ENCODE measurements around the gene SLC8A2.

SLC8A2 gene

DNA sequence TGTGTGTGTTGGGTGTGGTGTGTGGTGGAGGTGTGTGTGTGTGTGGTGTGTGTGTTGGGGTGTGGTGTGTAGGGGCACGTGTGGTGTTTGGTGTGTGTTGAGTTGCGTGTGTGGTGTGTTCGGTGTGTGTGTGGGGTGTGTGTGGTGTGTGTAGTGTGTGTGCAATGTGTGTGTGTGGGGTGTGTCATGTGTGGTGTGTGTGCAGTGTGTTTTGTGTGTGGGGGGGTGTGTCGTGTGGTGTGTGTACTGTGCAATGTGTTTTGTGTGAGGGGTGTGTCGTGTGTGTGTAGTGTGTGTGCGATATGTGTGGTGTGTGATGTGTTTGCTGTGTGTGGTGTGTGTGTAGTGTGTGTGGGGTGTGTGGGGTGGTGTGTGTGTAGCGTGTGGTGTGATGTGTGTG, 18.3 kb upstream of the SLC8A2 start:
- no peak overlapping the region; the same call in 1 of the 2 replicates for H3K27ac ChIP-seq
- TF ChIP-seq, protein P1, sequence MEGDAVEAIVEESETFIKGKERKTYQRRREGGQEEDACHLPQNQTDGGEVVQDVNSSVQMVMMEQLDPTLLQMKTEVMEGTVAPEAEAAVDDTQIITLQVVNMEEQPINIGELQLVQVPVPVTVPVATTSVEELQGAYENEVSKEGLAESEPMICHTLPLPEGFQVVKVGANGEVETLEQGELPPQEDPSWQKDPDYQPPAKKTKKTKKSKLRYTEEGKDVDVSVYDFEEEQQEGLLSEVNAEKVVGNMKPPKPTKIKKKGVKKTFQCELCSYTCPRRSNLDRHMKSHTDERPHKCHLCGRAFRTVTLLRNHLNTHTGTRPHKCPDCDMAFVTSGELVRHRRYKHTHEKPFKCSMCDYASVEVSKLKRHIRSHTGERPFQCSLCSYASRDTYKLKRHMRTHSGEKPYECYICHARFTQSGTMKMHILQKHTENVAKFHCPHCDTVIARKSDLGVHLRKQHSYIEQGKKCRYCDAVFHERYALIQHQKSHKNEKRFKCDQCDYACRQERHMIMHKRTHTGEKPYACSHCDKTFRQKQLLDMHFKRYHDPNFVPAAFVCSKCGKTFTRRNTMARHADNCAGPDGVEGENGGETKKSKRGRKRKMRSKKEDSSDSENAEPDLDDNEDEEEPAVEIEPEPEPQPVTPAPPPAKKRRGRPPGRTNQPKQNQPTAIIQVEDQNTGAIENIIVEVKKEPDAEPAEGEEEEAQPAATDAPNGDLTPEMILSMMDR (conservative IDR thresholded peaks at IDR 0.05): no peak

DNA sequence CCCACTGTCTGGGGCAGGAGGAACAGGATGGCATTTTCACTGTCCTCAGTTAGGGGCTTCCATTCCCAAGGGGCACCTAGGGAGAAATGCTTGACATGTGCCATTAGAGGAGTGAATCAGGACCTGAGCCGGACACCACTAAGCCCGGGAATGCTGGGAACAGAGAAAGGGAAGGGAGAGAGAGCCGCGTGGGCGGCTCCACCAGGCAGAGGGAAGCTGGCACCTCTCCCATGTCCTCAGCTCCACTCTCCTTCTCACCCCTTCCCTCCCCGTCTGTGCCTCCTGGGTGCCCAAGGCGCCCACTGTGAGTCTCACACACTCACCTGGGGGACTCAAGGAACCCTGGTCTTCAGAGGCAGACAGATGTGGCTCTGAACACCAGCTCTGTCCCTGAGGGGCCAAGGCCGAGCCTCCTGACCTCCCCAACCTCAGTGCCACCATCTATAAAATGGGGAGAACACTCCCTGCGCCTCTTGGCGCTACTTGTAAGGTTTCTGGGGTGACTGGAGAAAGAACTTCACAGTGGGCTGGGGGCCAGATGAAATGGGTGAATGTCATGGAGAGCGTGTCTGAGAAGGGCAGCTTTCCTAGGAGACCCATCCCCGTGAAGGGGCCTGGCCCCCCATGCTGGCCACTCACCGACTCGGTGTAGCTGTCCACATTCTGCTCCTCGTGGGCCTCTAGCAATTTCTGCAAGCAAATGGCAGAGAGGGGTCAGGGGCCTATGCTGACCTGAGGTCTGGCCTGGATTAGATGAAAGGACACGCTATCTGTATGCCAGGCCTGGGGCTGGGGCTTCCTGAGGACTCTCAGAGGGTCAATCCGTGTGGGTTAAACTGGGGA, 17.6 kb upstream of the SLC8A2 start:
- TF ChIP-seq, protein P1 (conservative IDR thresholded peaks at IDR 0.05): no peak
- H3K27ac ChIP-seq: peak overlapping the region; percentile 7; the same call in 1 of the 2 replicates

DNA sequence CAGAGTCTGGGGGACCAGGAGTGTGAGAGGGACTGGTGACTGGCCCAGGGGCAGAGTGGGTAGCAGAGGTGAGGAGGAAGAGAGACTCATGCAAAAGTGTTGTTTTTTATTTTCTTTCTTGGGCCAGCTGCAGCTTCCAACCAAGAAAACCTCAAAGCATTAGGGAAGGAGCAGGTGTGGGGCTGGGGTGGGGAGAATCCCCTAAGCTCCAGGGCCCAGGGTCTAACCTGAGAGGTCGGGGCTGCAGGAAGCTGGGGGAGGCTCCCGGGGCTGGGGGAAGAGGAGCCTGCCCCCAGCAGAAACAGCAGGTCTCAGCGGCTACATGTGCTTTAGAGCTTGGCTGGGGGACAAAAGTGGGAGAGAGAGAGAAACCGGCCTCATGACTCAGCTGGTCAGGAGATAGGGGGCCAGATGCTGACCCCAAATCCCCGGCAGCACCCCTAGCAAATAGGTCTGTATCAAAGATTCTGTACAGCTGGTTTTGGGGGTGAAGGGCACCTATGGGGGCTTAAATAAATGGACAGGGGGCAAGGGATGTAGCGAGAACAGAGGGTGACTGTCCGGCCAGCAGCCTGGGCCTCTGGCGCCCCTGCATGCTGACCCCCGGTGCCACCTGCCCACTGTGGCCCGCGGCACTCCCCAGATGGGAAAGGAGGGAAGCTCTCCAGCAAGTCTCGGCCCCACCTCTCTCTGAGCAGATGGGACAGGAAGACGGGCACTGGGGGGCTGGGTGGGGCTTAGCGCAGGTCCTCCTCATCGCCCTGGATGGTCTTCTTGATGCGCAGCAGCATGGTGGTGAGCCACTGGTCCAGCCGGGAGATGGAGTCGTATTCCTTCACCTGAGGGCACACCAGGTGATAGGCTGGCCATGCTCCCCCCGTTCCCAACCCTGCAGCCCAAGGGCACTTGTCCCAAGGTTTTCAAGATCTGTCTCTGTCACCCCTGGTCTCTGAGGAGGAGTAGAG, 16.1 kb upstream of the SLC8A2 start:
- H3K27ac ChIP-seq: peak overlapping the region; percentile 4; the same call in 1 of the 2 replicates
- TF ChIP-seq, protein P1 (conservative IDR thresholded peaks at IDR 0.05): no peak

DNA sequence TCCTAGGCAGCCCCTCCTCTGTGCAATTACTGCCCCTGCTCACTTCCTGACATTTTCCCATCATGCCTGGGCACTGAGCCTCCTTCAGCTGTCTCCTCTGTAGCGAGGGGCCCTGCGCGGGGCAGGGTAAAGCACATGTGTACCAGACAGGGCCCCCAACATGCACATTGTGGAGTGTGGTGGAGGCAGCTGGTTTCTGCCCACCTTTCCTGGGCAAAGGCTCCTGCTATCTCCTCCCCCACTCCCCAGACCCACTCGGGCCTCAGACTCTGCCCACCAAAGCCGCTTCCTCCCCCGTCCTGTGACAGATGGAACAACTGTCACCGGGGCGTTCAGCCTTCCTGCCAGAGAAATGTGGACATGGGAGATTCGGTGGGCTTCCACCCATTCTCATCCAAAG, 15.2 kb upstream of the SLC8A2 start:
- TF ChIP-seq, protein P1 (conservative IDR thresholded peaks at IDR 0.05): no peak
- peak overlapping the region; percentile 4; the same call in 1 of the 2 replicates for H3K27ac ChIP-seq

DNA sequence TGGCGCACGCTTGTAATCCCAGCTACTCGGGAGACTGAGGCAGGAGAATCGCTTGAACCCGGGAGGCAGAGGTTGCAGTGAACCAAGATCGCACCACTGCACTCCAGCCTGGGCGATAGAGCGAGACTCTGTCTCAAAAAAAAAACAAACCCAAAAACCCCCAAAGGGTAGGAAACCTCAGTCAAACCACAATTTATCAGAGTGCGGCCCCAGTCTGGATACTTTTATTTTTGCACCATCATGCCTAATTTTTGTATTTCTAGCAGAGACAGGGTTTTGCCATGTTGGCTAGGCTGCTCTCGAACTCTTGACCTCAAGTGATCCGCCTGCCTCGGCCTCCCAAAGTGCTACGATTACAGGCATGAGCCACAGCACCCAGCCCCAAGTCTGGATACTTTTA, 14.5 kb upstream of the SLC8A2 start:
- H3K27ac ChIP-seq: 0 out of 2 replicates have a peak overlapping the region, but pooled peaks have one; percentile 94

DNA sequence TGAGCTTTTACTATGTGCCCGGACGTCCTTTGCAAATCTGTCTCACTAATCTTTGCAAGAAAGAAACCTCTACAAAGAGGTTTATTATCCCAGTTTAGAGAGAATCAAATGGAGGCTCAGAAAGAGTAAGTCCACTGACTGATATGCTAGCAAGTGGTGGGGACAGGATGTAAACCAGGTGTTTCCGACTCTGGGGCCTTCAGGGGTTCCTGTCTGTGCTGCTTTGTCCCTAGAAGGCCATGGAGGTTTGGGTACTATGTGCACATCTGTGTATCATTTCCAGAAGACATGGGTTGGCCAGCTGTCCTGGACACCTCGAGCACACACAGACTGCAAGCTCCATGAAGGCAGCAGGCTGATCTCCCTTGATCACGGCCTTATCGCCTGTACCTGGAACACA, 13.5 kb upstream of the SLC8A2 start:
- H3K27ac ChIP-seq: peak overlapping the region; percentile 94
- TF ChIP-seq, protein P1 (conservative IDR thresholded peaks at IDR 0.05): no peak

DNA sequence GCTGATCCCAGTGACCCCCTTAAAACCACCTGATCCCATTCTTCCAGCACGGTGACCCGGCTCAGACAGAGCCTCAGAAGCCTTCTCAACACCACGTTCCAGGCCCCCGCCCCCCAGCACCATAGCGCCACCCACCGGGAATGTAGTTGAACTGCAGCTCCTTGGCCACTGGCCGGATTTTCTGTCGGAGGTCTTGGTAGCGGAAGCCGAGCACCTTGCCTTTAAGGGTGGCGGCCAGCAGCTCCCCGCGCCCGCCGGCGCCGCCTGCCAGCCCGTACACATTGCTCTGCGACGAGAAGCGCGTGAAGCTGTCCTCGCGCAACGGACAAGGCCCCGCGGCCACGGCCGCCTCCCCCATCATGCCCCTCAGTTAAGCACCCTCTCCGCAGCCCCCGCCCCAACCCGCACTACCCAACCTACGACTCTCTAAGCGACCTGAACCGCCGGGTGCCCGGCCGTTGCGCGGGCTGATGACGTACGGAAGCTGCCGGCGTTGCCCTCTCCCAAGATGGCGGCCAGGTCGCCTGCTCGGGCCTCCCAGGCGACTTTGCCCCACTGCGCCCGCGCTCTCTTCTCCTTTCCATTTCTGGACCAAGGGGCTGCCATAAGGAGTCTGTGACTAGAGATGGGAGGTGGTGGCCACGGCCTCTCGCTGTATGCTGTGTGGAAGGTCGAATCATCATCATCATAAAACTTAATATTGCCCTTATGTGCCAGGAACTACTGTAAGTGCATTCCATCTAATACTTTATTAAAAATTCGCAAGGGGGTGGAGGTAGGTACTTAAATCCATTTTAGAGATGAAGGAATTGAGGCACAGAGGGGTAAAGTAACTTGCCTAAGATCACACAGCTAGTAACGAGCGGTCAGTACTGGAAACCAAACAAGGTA, 12.4 kb upstream of the SLC8A2 start, which contains the start of gene KPTN:
TSS of gene KPTN (minus strand) at position 420 of the 891 bp plus-strand sequence. CDS start at position 361, 59 bp downstream.
- TF ChIP-seq, protein P1 (conservative IDR thresholded peaks at IDR 0.05): peak; percentile 97
- peak within 1 kb of the TSS; percentile 94 for H3K27ac ChIP-seq

Measured in VCaP (cell line).